Adrenal gland (tissue), 5 donors: Measurements from ENCODE around the gene ARHGAP12.

Experiments used
- POLR2A ChIP-seq, 2 donors: fragments of 450-650 bp; IDR thresholded peaks; one replicate each; pipeline ENCODE4 v1.6.1; 2017; ENCODE audit warnings: antibody characterized with exemption in 2 of 2, mild to moderate bottlenecking in 2 of 2, moderate library complexity in 1 of 2
- TF ChIP-seq, protein P1 (sequence below), 6 experiments: fragments of 450-650 bp in 4 of 6; fragments of 200-600 bp in 2 of 6; sonication (generic) in 1 of 6; IDR thresholded peaks; 1 replicate in 5 of 6; 2 replicates in 1 of 6; pipeline versions ENCODE4 v1.5.1 to v1.8.0; 2016 to 2021; ENCODE audit warnings: antibody characterized with exemption in 6 of 6, mild to moderate bottlenecking in 2 of 6, moderate library complexity in 1 of 6
- donor health status: DM: no; HTN: no; CAD: no.

DNA sequence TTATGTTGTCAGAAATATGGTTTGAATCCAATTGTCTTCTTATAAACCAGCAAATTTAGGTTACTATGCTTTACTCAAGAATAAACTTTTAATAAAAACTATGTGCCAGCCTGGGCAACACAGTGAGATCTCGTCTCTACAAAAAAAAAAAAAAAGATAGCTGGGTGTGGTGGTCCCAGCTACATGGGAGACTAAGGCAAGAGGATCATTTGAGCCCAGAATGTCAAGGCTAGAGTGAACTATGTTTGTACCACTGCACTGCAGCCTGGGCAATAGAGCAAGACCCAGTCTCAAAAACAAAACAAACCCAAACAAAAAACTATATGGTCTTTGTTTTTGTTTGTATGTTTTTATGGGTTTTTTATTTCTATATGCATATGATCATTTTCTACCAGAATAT, 7.5 kb upstream of the ARHGAP12 start:
- TF ChIP-seq, protein P1, sequence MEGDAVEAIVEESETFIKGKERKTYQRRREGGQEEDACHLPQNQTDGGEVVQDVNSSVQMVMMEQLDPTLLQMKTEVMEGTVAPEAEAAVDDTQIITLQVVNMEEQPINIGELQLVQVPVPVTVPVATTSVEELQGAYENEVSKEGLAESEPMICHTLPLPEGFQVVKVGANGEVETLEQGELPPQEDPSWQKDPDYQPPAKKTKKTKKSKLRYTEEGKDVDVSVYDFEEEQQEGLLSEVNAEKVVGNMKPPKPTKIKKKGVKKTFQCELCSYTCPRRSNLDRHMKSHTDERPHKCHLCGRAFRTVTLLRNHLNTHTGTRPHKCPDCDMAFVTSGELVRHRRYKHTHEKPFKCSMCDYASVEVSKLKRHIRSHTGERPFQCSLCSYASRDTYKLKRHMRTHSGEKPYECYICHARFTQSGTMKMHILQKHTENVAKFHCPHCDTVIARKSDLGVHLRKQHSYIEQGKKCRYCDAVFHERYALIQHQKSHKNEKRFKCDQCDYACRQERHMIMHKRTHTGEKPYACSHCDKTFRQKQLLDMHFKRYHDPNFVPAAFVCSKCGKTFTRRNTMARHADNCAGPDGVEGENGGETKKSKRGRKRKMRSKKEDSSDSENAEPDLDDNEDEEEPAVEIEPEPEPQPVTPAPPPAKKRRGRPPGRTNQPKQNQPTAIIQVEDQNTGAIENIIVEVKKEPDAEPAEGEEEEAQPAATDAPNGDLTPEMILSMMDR (IDR thresholded peaks at IDR 0.05): no peak
- no peak for TF ChIP-seq POLR2A (IDR thresholded peaks at IDR 0.05)
